ENCODE results near the gene GRAMD1B. TPM values are rescaled to one million over a fixed set of nuclear protein-coding genes. Genes with fewer than 3 reads are reported as not detected.

The GRAMD1B gene
- total and polyA plus RNA-seq, 2 donors (not counting 1 experiment from before 2014, with no cell fraction given) = 0.83 to 1.5 TPM

DNA sequence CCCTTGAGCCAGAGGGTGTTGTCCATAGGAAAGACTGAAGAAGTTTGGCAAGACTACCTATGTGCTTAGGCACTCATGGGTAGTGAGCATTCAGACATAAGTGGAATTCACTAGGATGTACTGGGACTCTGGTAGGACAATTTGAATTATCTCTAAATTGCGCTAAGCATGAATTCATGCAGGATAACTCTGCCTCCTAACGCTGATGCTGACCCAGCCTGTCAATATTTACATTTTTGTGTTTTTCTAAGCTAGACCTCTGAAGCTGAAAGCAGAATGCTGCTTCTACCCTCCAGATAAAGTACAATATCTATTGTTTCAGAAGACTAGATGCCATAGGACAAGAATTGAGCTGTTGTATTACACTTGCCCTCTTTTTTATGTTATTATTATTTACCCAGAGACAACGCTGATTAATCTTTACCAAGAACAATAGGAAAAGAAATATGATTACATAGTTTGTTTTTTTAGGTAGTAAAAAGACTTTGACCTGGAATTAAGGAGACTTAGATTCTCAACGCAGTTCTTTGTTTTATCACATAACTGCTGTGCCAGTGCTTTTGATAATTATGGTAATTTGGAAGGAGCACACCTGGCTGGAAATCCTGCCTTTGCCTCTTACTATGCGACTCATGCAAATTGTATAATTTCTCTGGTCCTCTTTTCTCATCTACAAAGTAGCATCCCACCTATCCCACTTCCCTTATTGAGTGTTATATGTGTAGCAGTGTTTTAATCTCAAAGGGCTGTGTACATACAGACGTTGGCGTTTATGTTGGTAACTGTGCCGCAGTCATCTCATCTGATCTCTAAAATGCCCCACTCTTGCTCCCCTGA lies 21.2 kb upstream of the GRAMD1B start:
- Histone ChIP-seq H3K79me2 (ENCODE audit: control insufficient read depth, insufficient read depth, low read length) (no peaks in the 10 kb centered on the region), H3K36me3 (ENCODE audit: control insufficient read depth, insufficient read depth, low read length) (no peaks in the 10 kb centered on the region), H3K27me3 (ENCODE audit: control insufficient read depth, insufficient read depth, low read length) (peaks cover 8% of the 10 kb centered on the region), H3K4me3 (replicated peaks in 1 of 4; ENCODE audit: control extremely low read depth in 1 of 4, insufficient read depth in 1 of 4, low read depth in 3 of 4, low read length in 4 of 4) (no peak overlapping the region), H3K4me1 (ENCODE audit: control insufficient read depth, extremely low read depth, insufficient read depth, low read length) (no peaks in the 10 kb centered on the region), H2AFZ (ENCODE audit: low read length) (no peak overlapping the region), H3K9me3 (ENCODE audit: control insufficient read depth, insufficient read depth, low read depth, low read length) (no peaks in the 10 kb centered on the region), H4K20me1 (ENCODE audit: control insufficient read depth, extremely low read depth, insufficient read depth, low read length) (no peaks in the 10 kb centered on the region), H3K9ac (ENCODE audit: insufficient read depth, low read length) (no peak overlapping the region), H3K27ac (ENCODE audit: insufficient read depth, low read length) (no peak overlapping the region), H3K4me2 (ENCODE audit: extremely low read depth, insufficient read depth, low read length) (no peak overlapping the region)
- DNase-seq (ENCODE audit: low read depth in 2 of 2) = no peak
- TF ChIP-seq, protein P1, sequence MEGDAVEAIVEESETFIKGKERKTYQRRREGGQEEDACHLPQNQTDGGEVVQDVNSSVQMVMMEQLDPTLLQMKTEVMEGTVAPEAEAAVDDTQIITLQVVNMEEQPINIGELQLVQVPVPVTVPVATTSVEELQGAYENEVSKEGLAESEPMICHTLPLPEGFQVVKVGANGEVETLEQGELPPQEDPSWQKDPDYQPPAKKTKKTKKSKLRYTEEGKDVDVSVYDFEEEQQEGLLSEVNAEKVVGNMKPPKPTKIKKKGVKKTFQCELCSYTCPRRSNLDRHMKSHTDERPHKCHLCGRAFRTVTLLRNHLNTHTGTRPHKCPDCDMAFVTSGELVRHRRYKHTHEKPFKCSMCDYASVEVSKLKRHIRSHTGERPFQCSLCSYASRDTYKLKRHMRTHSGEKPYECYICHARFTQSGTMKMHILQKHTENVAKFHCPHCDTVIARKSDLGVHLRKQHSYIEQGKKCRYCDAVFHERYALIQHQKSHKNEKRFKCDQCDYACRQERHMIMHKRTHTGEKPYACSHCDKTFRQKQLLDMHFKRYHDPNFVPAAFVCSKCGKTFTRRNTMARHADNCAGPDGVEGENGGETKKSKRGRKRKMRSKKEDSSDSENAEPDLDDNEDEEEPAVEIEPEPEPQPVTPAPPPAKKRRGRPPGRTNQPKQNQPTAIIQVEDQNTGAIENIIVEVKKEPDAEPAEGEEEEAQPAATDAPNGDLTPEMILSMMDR (conservative IDR thresholded peaks at IDR 0.05 in 1 of 2, IDR thresholded peaks at IDR 0.05 in 1 of 2; ENCODE audit: low read depth in 1 of 2, low read length in 2 of 2) = no peak
- TF ChIP-seq EZH2 (IDR thresholded peaks at IDR 0.05; ENCODE audit: low read length, missing control alignments) = no peak

DNA sequence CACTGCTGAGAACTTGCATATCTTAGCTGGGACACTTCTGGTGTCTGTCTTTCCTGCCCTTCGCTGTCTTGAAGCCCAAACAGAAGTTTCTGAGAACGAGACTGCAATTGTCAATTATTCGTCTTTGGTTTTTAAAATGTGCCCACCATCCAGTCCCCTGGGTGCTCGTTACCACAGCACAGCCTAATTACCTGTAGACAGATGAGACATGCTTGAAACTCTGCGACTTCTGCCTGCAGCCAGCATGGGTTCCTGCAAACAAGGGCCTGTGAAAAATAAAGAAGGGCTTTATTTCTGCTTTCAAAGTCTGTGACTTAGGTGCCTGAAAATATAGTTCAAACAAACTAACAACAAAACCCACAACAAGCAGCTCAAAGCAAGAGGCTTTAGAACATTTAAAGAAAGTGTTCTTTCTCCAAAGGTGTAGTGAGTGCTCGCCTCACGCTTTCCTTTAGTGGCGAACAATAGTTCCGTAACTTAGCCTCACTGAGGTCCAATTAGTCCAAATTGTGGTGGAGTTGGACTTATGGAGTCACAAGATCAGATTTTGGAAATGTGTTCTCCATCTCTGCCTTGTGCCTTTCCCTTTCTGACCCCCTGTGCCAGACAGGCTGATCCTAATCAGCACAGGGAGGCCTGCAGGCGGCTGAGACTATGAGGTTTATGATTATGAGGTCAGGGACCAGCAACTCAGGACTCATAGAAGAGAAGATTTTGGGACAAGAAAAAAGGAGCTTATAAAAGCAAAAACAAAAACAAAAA lies 20.4 kb upstream of the GRAMD1B start:
- Histone ChIP-seq H3K79me2 (ENCODE audit: control insufficient read depth, insufficient read depth, low read length) (no peaks in the 10 kb centered on the region), H2AFZ (ENCODE audit: low read length) (no peak overlapping the region), H3K4me1 (ENCODE audit: control insufficient read depth, extremely low read depth, insufficient read depth, low read length) (no peaks in the 10 kb centered on the region), H3K27ac (ENCODE audit: insufficient read depth, low read length) (no peak overlapping the region), H3K9me3 (ENCODE audit: control insufficient read depth, insufficient read depth, low read depth, low read length) (no peaks in the 10 kb centered on the region), H3K4me3 (replicated peaks in 1 of 4; ENCODE audit: control extremely low read depth in 1 of 4, insufficient read depth in 1 of 4, low read depth in 3 of 4, low read length in 4 of 4) (no peak overlapping the region), H3K9ac (ENCODE audit: insufficient read depth, low read length) (no peak overlapping the region), H4K20me1 (ENCODE audit: control insufficient read depth, extremely low read depth, insufficient read depth, low read length) (no peaks in the 10 kb centered on the region), H3K4me2 (ENCODE audit: extremely low read depth, insufficient read depth, low read length) (no peak overlapping the region), H3K36me3 (ENCODE audit: control insufficient read depth, insufficient read depth, low read length) (no peaks in the 10 kb centered on the region), H3K27me3 (ENCODE audit: control insufficient read depth, insufficient read depth, low read length) (peaks cover 8% of the 10 kb centered on the region)
- DNase-seq (ENCODE audit: low read depth in 2 of 2) = no peak
- TF ChIP-seq, protein P1 (conservative IDR thresholded peaks at IDR 0.05 in 1 of 2, IDR thresholded peaks at IDR 0.05 in 1 of 2; ENCODE audit: low read depth in 1 of 2, low read length in 2 of 2) = no peak
- no peak for TF ChIP-seq EZH2 (IDR thresholded peaks at IDR 0.05; ENCODE audit: low read length, missing control alignments)

- no peaks in the 10 kb centered on the region for H4K20me1 ChIP-seq (ENCODE audit: control insufficient read depth, extremely low read depth, insufficient read depth, low read length)
- H3K9ac ChIP-seq (ENCODE audit: insufficient read depth, low read length) = no peak overlapping the region
- H3K4me1 ChIP-seq (ENCODE audit: control insufficient read depth, extremely low read depth, insufficient read depth, low read length) = no peaks in the 10 kb centered on the region
- H3K79me2 ChIP-seq (ENCODE audit: control insufficient read depth, insufficient read depth, low read length) = no peaks in the 10 kb centered on the region
- H3K4me2 ChIP-seq (ENCODE audit: extremely low read depth, insufficient read depth, low read length) = no peak overlapping the region
- peaks cover 8% of the 10 kb centered on the region for H3K27me3 ChIP-seq (ENCODE audit: control insufficient read depth, insufficient read depth, low read length)
- DNase-seq (ENCODE audit: low read depth in 2 of 2) = no peak
- no peaks in the 10 kb centered on the region for H3K9me3 ChIP-seq (ENCODE audit: control insufficient read depth, insufficient read depth, low read depth, low read length)
- no peak for TF ChIP-seq EZH2 (IDR thresholded peaks at IDR 0.05; ENCODE audit: low read length, missing control alignments)
- TF ChIP-seq, protein P1 (conservative IDR thresholded peaks at IDR 0.05 in 1 of 2, IDR thresholded peaks at IDR 0.05 in 1 of 2; ENCODE audit: low read depth in 1 of 2, low read length in 2 of 2) = no peak
- H2AFZ ChIP-seq (ENCODE audit: low read length) = no peak overlapping the region
- no peak overlapping the region for H3K4me3 ChIP-seq (replicated peaks in 1 of 4; ENCODE audit: control extremely low read depth in 1 of 4, insufficient read depth in 1 of 4, low read depth in 3 of 4, low read length in 4 of 4)
- H3K36me3 ChIP-seq (ENCODE audit: control insufficient read depth, insufficient read depth, low read length) = no peaks in the 10 kb centered on the region
- no peak overlapping the region for H3K27ac ChIP-seq (ENCODE audit: insufficient read depth, low read length)
Measured at GRCh38 chr11:123410218-123410549, 19.9 kb upstream of the GRAMD1B start.

Measured in fibroblast of lung (primary cell).